Activated T-cell treated with anti-CD3 and anti-CD28 coated beads, Interleukin-2, amount 50 U/mL, for 24 hours (primary cell): ENCODE data around the gene TRO.

Source experiments
- DNase-seq: peaks from one replicate; pipeline ENCODE4 v3.0.0-alpha.2; 2020
- H3K27ac Mint-ChIP-seq: 2 replicates; pipeline ENCODE4 v1.8.0; 2020; ENCODE audit warnings: mild to moderate bottlenecking, mixed read lengths
- H3K27me3 Mint-ChIP-seq: 2 replicates; pipeline ENCODE4 v1.8.0; 2020; ENCODE audit warnings: mixed read lengths
- H3K36me3 Mint-ChIP-seq: 2 replicates; pipeline ENCODE4 v1.8.0; 2020; ENCODE audit warnings: low read depth, mixed read lengths
- H3K4me1 Mint-ChIP-seq: 2 replicates; pipeline ENCODE4 v1.8.0; 2020; ENCODE audit warnings: low read depth, mixed read lengths
- H3K4me3 Mint-ChIP-seq: 2 replicates; pipeline ENCODE4 v1.8.0; 2020; ENCODE audit warnings: mild to moderate bottlenecking, moderate library complexity, mixed read lengths
- H3K9me3 Mint-ChIP-seq: 2 replicates; pipeline ENCODE4 v1.8.0; 2020; ENCODE audit warnings: mixed read lengths

The TRO gene

GRCh38 chrX:54933150-54933826 is 12.7 kb downstream of the TRO start:
- no peak overlapping the region for H3K4me3 Mint-ChIP-seq
- H3K36me3 Mint-ChIP-seq, result no peaks in the 10 kb centered on the region
- H3K27ac Mint-ChIP-seq, result no peak overlapping the region
- no peak for DNase-seq
- peaks cover 36% of the 10 kb centered on the region for H3K27me3 Mint-ChIP-seq
- no peaks in the 10 kb centered on the region for H3K4me1 Mint-ChIP-seq
- no peaks in the 10 kb centered on the region for H3K9me3 Mint-ChIP-seq

- no peak for DNase-seq
- Mint-ChIP-seq H3K27me3 (peaks cover 41% of the 10 kb centered on the region), H3K4me1 (no peaks in the 10 kb centered on the region), H3K4me3 (no peak overlapping the region), H3K27ac (no peak overlapping the region), H3K9me3 (no peaks in the 10 kb centered on the region), H3K36me3 (no peaks in the 10 kb centered on the region)
Measured at GRCh38 chrX:54934058-54934457, 13.4 kb downstream of the TRO start.

- H3K36me3 Mint-ChIP-seq, result no peaks in the 10 kb centered on the region
- DNase-seq, result no peak
- H3K9me3 Mint-ChIP-seq, result no peaks in the 10 kb centered on the region
- H3K4me3 Mint-ChIP-seq, result no peak overlapping the region
- H3K27ac Mint-ChIP-seq, result no peak overlapping the region
- no peaks in the 10 kb centered on the region for H3K4me1 Mint-ChIP-seq
- peaks cover 48% of the 10 kb centered on the region for H3K27me3 Mint-ChIP-seq
Measured at GRCh38 chrX:54934890-54935289, 14.3 kb downstream of the TRO start.

GRCh38 chrX:54935306-54935705 is 14.7 kb downstream of the TRO start:
- no peaks in the 10 kb centered on the region for H3K4me1 Mint-ChIP-seq
- H3K4me3 Mint-ChIP-seq, result no peak overlapping the region
- H3K36me3 Mint-ChIP-seq, result no peaks in the 10 kb centered on the region
- peaks cover 48% of the 10 kb centered on the region for H3K27me3 Mint-ChIP-seq
- H3K9me3 Mint-ChIP-seq, result no peaks in the 10 kb centered on the region
- no peak for DNase-seq
- no peak overlapping the region for H3K27ac Mint-ChIP-seq

GRCh38 chrX:54937416-54937815 is 16.8 kb downstream of the TRO start:
- Mint-ChIP-seq H3K4me3 (no peak overlapping the region), H3K4me1 (no peaks in the 10 kb centered on the region), H3K27ac (no peak overlapping the region), H3K27me3 (peaks cover 49% of the 10 kb centered on the region), H3K36me3 (no peaks in the 10 kb centered on the region), H3K9me3 (no peaks in the 10 kb centered on the region)
- DNase-seq, result no peak

GRCh38 chrX:54944816-54945215 is 24.2 kb downstream of the TRO start:
- no peaks in the 10 kb centered on the region for H3K4me1 Mint-ChIP-seq

GRCh38 chrX:54945224-54945623 is 24.6 kb downstream of the TRO start:
- Mint-ChIP-seq H3K27me3 (peaks cover 16% of the 10 kb centered on the region), H3K36me3 (no peaks in the 10 kb centered on the region), H3K4me3 (no peak overlapping the region)

More at GRCh38 chrX:54944816-54945215, 24.2 kb downstream of the TRO start:
- Mint-ChIP-seq H3K9me3 (no peaks in the 10 kb centered on the region), H3K27ac (no peak overlapping the region), H3K36me3 (no peaks in the 10 kb centered on the region), H3K4me3 (no peak overlapping the region), H3K27me3 (peaks cover 16% of the 10 kb centered on the region)
- DNase-seq, result no peak

GRCh38 chrX:54950730-54951375 is 30.2 kb downstream of the TRO start:
- Mint-ChIP-seq H3K27ac (no peak overlapping the region), H3K9me3 (no peaks in the 10 kb centered on the region), H3K27me3 (peaks cover 14% of the 10 kb centered on the region), H3K36me3 (no peaks in the 10 kb centered on the region), H3K4me3 (no peak overlapping the region), H3K4me1 (no peaks in the 10 kb centered on the region)
- no peak for DNase-seq

More at GRCh38 chrX:54945224-54945623, 24.6 kb downstream of the TRO start:
- Mint-ChIP-seq H3K4me1 (no peaks in the 10 kb centered on the region), H3K9me3 (no peaks in the 10 kb centered on the region), H3K27ac (no peak overlapping the region)
- no peak for DNase-seq

- no peak overlapping the region for H3K27ac Mint-ChIP-seq
- H3K27me3 Mint-ChIP-seq, result peaks cover 37% of the 10 kb centered on the region
- no peak overlapping the region for H3K4me3 Mint-ChIP-seq
- no peaks in the 10 kb centered on the region for H3K9me3 Mint-ChIP-seq
- no peak for DNase-seq
- no peaks in the 10 kb centered on the region for H3K36me3 Mint-ChIP-seq
- H3K4me1 Mint-ChIP-seq, result peaks cover 18% of the 10 kb centered on the region
Measured at GRCh38 chrX:54961750-54962149, 41.1 kb downstream of the TRO start.

- Mint-ChIP-seq H3K4me3 (no peak overlapping the region), H3K27ac (no peak overlapping the region), H3K4me1 (peaks cover 19% of the 10 kb centered on the region), H3K27me3 (peaks cover 22% of the 10 kb centered on the region), H3K36me3 (no peaks in the 10 kb centered on the region), H3K9me3 (no peaks in the 10 kb centered on the region)
- no peak for DNase-seq
Measured at GRCh38 chrX:54964766-54965497, 44.3 kb downstream of the TRO start.

- no peaks in the 10 kb centered on the region for H3K9me3 Mint-ChIP-seq
- peaks cover 54% of the 10 kb centered on the region for H3K27me3 Mint-ChIP-seq
- no peak overlapping the region for H3K27ac Mint-ChIP-seq
- H3K4me3 Mint-ChIP-seq, result no peak overlapping the region
- no peaks in the 10 kb centered on the region for H3K4me1 Mint-ChIP-seq
- no peaks in the 10 kb centered on the region for H3K36me3 Mint-ChIP-seq
- no peak for DNase-seq
Measured at GRCh38 chrX:54977387-54977786, 56.8 kb downstream of the TRO start.

- H3K4me3 Mint-ChIP-seq, result no peak overlapping the region
- no peak for DNase-seq
- H3K27me3 Mint-ChIP-seq, result peaks cover 51% of the 10 kb centered on the region
Measured at GRCh38 chrX:54978448-54978847, 57.8 kb downstream of the TRO start.

GRCh38 chrX:54979432-54979831 is 58.8 kb downstream of the TRO start:
- Mint-ChIP-seq H3K9me3 (peaks cover 3% of the 10 kb centered on the region), H3K4me1 (no peaks in the 10 kb centered on the region), H3K27me3 (peaks cover 51% of the 10 kb centered on the region), H3K4me3 (no peak overlapping the region), H3K27ac (no peak overlapping the region), H3K36me3 (no peaks in the 10 kb centered on the region)
- DNase-seq, result no peak

More at GRCh38 chrX:54978448-54978847, 57.8 kb downstream of the TRO start:
- no peak overlapping the region for H3K27ac Mint-ChIP-seq
- H3K4me1 Mint-ChIP-seq, result no peaks in the 10 kb centered on the region
- no peaks in the 10 kb centered on the region for H3K36me3 Mint-ChIP-seq
- H3K9me3 Mint-ChIP-seq, result peaks cover 3% of the 10 kb centered on the region

GRCh38 chrX:54980334-54980733 is 59.7 kb downstream of the TRO start:
- Mint-ChIP-seq H3K4me1 (no peaks in the 10 kb centered on the region), H3K36me3 (no peaks in the 10 kb centered on the region), H3K4me3 (no peak overlapping the region), H3K27me3 (peaks cover 52% of the 10 kb centered on the region), H3K27ac (no peak overlapping the region), H3K9me3 (peaks cover 3% of the 10 kb centered on the region)
- DNase-seq, result no peak
